Limb (tissue), 2 donors: ENCODE results near the gene COQ10A.
A peak's percentile ranks its signal among the peaks of the same experiment; 100 is the strongest.
"Not testable (repeated sequence)": the region's sequence is repeated elsewhere in the genome, so short reads cannot be mapped to it uniquely, and the experiment has no call there.

ENCODE experiments used
- DNase-seq, 2 donors: peaks; one replicate each; pipeline ENCODE4 v3.0.0-alpha.2; 2016; ENCODE audit errors: extremely low spot score in 2 of 2

The COQ10A gene

DNA sequence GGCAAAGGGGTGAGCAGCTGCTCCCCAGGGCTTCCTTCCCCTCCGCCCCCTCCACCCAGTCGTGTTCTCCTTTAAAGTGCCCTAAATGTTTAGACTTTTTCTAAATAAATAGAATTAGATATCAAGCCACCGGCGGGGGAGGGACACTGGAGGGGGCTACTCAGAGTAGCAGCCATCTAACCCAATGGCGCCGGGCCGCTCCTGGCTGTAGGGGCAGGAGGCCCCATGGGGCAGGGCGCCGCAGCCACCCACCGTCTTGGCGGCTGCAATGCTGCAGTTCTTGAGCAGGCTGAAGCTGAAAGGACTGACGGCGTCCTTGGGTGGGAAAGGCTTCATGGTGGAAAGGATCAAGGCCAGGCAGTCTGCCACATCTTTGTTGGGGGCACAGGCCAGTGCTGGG lies 23.8 kb upstream of the COQ10A start:
- no peak for DNase-seq

GRCh38 chr12:56243731-56244181 lies 23.0 kb upstream of the COQ10A start:
- no peak for DNase-seq

DNA sequence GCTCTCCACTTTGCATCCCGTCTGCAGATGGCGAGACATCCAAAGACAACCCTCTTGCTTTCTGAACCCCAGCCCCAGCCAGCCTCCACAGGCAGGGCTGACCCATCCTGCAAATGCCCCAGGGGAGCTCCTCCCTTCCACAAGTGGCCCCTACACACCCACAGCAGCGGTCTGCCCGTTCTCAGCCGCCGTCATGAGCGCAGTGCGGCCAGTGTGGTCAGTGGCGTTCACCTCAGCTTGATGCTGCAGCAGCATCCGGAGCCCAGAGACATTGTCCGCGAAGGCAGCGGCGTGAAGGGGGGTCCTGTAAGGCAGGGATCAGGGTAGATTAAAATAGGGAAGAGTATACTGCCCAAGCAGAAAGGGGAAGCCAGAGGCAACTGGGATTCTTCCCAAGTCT lies 22.2 kb upstream of the COQ10A start:
- DNase-seq: no peak

DNA sequence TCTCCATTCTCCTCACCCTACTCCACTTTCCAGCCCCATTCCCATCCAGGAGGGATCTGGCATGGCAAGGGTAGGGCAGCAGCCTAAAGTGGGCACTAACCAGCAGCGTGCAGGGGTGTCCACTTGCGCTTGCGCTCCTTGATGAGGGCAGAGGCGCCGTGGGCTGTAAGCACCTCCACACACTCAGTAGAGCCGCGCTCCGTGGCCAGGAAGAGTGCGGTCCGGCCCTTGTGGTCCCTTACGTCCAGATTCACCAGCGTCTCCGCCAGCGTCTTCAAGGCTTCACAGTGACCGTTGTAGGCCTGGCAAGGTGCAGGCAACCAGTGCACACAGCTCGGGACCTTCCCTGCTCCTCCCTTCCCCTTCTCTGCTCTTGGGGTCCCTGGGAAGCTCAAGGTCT lies 18.8 kb upstream of the COQ10A start:
- no peak for DNase-seq

DNA sequence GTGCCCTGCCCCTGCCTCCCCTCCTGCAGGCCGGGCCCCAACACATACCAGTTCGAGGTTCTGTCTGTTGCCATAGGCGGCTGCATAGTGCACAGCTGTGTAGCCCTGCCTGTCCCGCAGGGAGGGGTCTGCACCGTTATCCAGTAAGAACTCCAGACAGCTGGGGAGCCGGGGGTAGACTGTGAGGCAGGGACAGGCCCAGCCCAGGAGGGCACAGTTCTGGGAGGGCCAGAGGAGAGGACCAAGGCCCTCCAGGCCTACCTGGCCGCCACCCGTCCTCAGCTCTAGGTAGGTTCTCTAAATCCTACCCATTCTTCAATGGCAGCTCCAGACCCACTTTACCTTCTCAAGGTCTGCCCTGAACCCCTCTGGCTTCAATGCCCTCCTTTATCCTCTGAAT lies 18.0 kb upstream of the COQ10A start:
- DNase-seq: no peak

GRCh38 chr12:56252649-56253048 lies 14.1 kb upstream of the COQ10A start:
- DNase-seq: no peak

- DNase-seq: no peak
These were observed 13.7 kb upstream of the COQ10A start for GRCh38 chr12:56253091-56253490.

GRCh38 chr12:56255671-56256070 lies 11.1 kb upstream of the COQ10A start:
- no peak for DNase-seq

GRCh38 chr12:56256326-56256960 lies 10.3 kb upstream of the COQ10A start:
- DNase-seq: no peak

DNA sequence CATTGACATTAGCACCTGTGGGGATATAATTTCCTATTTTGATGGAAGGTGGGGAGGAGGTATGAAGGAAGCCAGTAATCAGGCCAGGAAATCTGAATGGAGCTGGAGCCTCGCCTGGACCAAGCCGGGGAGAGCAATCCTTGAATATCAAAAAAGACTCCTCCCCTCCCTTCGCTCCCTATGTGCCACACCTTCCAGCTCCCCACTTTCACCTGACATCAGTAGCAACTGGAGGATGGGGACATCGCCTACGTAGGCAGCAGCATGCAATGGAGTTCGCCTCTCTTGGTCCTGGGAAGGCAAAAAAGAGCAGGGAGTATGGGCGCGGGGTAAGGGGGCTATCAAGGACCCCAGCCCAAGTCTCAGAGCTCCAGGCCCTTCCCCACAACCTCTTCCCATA lies 9.7 kb upstream of the COQ10A start:
- no peak for DNase-seq

DNA sequence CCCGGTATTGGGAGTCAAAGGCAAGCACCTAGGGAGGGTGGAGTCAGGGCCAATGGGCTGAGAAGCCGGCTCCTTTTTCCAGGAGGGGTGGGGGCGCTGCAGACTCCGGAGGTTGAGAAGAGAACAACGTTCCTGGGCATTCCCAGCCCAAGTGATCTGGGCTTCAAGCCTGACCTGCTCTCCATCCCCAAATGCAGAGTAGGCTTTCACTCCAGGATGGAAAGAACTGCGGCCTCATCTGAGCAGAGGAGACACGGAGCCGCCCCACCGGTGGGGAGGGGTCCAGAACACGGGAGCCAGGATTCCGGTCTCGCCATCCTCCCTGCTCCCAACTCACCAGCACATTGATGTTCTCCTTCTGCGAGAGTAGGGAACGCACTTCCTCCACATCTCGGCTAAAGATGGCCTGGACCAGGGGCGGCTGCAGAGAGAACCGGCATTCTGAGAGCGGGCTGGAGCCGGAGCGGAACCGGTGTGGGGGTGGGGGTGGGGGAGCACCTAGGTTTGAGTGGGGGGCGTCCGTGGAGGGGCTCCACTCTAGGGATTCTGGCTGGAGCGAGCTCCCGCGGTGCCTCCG lies 9.2 kb upstream of the COQ10A start:
- peak in 1 of 2 donors; percentile 59 for DNase-seq

GRCh38 chr12:56258068-56258819 lies 8.5 kb upstream of the COQ10A start, which contains the start of gene ANKRD52:
TSS of gene ANKRD52 (minus strand) at chr12:56258384. CDS start at chr12:56258269, 115 bp downstream.
- DNase-seq: peak; percentile 83 to 90

DNA sequence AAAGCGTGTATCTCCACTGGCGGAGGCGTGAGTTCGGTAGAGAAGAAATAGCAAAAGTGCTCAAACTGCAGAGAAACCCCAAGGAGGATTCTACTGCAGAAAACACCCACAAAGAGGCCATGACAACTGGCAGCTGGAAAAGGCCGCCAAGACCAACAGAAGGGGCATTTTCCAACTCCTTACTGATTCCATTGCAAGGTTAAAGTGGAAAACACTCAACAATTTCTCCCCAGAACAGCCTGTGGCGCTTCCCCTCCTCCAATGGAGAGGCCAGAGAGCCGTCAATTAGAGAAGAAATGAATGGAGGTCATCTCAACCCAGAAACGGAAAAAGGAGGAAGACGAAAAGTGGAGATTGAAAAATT lies 7.9 kb upstream of the COQ10A start:
- DNase-seq: no peak

- DNase-seq: no peak
These were observed 6.4 kb upstream of the COQ10A start for GRCh38 chr12:56260380-56260779.

DNA sequence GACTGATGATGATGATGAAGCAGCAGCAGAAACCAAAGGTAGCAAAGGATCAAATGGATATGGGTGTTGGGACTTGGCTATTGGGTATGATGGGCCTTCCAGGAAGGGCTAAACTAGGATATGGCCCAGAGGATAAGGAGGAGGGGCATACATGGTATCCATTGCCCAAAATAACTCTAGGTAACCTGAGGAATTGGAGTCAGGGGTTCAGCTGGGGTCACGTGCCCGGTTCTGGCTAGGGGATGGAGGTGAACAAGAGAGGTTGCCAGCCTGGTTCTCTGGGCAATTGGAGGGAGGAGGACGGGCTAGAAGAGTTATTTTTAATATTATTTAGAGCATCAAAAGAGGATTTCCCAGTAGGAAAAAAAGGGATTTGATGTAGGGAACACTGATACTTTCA lies 5.8 kb upstream of the COQ10A start:
- DNase-seq: no peak

GRCh38 chr12:56261503-56262232 lies 5.1 kb upstream of the COQ10A start:
- no peak for DNase-seq

GRCh38 chr12:56262955-56263354 lies 3.8 kb upstream of the COQ10A start:
- DNase-seq: not testable (repeated sequence)

DNA sequence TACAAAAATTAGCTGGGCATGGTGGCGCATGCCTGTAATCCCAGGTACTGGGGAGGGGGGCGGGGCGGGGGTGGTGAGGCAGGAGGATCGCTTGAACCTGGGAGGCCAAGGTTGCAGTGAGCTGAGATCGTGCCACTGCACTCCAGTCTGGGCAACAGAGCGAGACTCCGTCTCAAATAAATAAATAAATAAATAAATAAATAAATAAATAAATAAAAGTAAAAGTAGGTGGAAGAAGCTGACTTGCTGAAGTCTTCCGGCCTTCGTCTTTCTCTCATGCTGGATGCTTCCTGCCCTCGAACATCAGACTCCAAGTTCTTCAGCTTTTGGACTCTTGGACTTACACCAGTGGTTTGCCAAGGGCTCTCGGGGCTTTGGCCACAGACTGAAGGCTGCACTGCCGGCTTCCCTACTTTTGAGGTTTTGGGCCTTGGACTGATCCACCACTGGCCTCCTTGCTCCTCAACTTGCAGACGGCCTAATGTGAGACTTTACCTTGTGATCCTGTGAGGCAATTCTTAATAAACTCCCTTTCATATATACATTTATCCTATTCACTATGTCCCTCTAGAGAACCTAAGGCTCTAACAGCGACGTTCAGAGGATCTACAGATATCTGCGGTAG lies 562 bp upstream of the COQ10A start:
- not testable (repeated sequence) for DNase-seq

GRCh38 chr12:56267443-56268071 lies 815 bp downstream of the COQ10A start:
- DNase-seq: no peak

- DNase-seq: no peak
These were observed 4.3 kb downstream of the COQ10A start for GRCh38 chr12:56271031-56271430.

- DNase-seq: not testable (repeated sequence)
These were observed 5.7 kb downstream of the COQ10A start for GRCh38 chr12:56272468-56272867.
